Epithelial cell of proximal tubule (primary cell): ENCODE data around the gene SNX4. TPM values are rescaled to one million over a fixed set of nuclear protein-coding genes. Genes with fewer than 3 reads are reported as not detected.

Experiments
- DNase-seq: peaks from one replicate; pipeline ENCODE4 v3.0.0-alpha.2; 2011; ENCODE audit warnings: low read depth
- H3K4me3 ChIP-seq: 2 replicates; pipeline ENCODE4 v1.5.1; 2011; ENCODE audit warnings: low read depth, mild to moderate bottlenecking, low read length
- CTCF ChIP-seq: conservative IDR thresholded peaks from 2 replicates; pipeline ENCODE4 v1.5.1; 2012; ENCODE audit warnings: low read depth, mild to moderate bottlenecking, low read length
- total RNA-seq: library from RNA; depleted of rRNA; stranded (reverse); fragments of >200 nt; gene quantifications from 2 replicates; pipeline ENCODE4 v1.2.3, GENCODE V29; 2015

SNX4 gene
- total RNA-seq, 1 donor from 2014 or later = 22.1 TPM

GRCh38 chr3:125437631-125438435, 82.2 kb downstream of the SNX4 start:
- TF ChIP-seq CTCF = peak; percentile 100
- no peak for DNase-seq
- peak overlapping the region; percentile 14 for H3K4me3 ChIP-seq

- DNase-seq = no peak
- TF ChIP-seq CTCF = no peak
- no peak overlapping the region for H3K4me3 ChIP-seq
Observed at GRCh38 chr3:125436921-125437320, 83.1 kb downstream of the SNX4 start.

GRCh38 chr3:125435231-125435630, 84.8 kb downstream of the SNX4 start:
- no peak for DNase-seq
- TF ChIP-seq CTCF = no peak
- H3K4me3 ChIP-seq = no peak overlapping the region

GRCh38 chr3:125434582-125435011, 85.4 kb downstream of the SNX4 start:
- no peak for DNase-seq
- no peak overlapping the region for H3K4me3 ChIP-seq
- TF ChIP-seq CTCF = no peak

- TF ChIP-seq CTCF = no peak
- H3K4me3 ChIP-seq = no peak overlapping the region
- no peak for DNase-seq
Observed at GRCh38 chr3:125433611-125434041, 86.4 kb downstream of the SNX4 start.

GRCh38 chr3:125433091-125433534, 86.9 kb downstream of the SNX4 start:
- no peak overlapping the region for H3K4me3 ChIP-seq
- DNase-seq = no peak
- no peak for TF ChIP-seq CTCF
